ENCODE data around the gene DIP2B. TPM values are rescaled to one million over a fixed set of nuclear protein-coding genes. Genes with fewer than 3 reads are reported as not detected.

The DIP2B gene
- total RNA-seq, 2 experiments from 2014 or later: 17.0 to 24.1 TPM

DNA sequence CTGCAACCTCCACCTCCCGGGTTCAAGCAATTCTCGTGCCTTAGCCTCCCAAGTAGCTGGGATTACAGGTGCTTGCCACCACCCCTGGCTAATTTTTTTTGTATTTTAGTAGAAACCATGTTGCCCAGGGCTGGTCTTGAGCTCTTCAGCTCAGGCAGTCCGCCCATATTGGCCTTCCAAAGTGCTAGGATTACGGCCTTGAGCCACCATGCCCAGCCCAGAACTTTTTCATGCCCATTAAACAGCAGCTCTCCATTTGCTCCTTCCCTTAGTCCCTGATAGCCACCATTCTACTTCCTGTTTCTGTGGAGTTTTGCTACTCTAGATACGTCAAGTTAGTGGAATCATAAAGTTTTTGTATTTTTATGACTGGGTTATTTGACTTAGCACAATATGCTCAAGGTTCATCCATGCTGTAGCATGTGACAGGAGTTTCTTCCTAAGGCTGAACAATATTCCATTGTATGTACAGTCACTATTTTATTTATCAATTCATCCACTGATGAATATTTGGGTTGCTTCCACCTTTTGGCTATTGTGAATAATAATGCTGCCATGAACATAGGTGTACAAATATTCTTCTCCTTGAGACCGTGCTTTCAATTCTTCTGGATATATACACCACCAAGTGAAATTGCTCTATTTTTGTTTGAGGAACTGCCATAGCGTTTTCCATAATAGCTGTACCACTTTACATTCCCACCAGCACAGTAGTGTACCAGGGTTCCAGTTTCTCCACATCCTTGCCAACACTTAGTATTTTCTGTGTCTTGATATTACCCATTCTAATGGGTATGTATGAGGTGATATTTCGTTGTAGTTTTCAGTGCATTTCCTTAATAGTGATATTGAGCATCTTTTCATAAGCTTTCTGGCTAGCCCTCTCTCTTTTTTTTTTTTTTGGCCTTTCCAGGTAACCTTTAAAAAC, 274.1 kb downstream of the DIP2B start:
- H3K36me3 ChIP-seq (ENCODE audit: insufficient read depth, low read length): peaks cover 46% of the 10 kb centered on the region
- no peak overlapping the region for H3K27ac ChIP-seq (ENCODE audit: low read depth, low read length, poor library complexity, severe bottlenecking)
- no peak for DNase-seq (ENCODE audit: low spot score)
- no peak overlapping the region for H3K4me3 ChIP-seq (ENCODE audit: low read depth, low read length, poor library complexity, severe bottlenecking)
- BruUV-seq (replicated peaks): no TSS peak
- no peak overlapping the region for H2AFZ ChIP-seq (ENCODE audit: low read length)
- POLR2A ChIA-PET: interaction anchor here (0.6 to 1.2 kb wide), 2 partner anchors 14 to 74 kb away, joined by 3 to 5 read pairs; no protein-coding TSS in a partner anchor
- CTCF ChIA-PET (ENCODE audit: unreplicated experiment): no interaction called here
- peaks cover 56% of the 10 kb centered on the region for H3K79me2 ChIP-seq (ENCODE audit: insufficient read depth, low read depth, low read length)
- no peaks in the 10 kb centered on the region for H3K4me1 ChIP-seq (ENCODE audit: insufficient read depth, low read length, poor library complexity, severe bottlenecking)
- H3K4me2 ChIP-seq (ENCODE audit: low read length): no peak overlapping the region
- intact Hi-C loops (cut with micrococcal nuclease; ENCODE audit: unreplicated experiment): no loop called here
- H3K9me3 ChIP-seq (ENCODE audit: low read length): peaks cover 5% of the 10 kb centered on the region; the same call in 1 of the 2 replicates
- TF ChIP-seq EZH2phosphoT487 (IDR thresholded peaks at IDR 0.05; ENCODE audit: borderline replicate concordance, low read depth, low read length): no peak
- TF ChIP-seq, protein P1, sequence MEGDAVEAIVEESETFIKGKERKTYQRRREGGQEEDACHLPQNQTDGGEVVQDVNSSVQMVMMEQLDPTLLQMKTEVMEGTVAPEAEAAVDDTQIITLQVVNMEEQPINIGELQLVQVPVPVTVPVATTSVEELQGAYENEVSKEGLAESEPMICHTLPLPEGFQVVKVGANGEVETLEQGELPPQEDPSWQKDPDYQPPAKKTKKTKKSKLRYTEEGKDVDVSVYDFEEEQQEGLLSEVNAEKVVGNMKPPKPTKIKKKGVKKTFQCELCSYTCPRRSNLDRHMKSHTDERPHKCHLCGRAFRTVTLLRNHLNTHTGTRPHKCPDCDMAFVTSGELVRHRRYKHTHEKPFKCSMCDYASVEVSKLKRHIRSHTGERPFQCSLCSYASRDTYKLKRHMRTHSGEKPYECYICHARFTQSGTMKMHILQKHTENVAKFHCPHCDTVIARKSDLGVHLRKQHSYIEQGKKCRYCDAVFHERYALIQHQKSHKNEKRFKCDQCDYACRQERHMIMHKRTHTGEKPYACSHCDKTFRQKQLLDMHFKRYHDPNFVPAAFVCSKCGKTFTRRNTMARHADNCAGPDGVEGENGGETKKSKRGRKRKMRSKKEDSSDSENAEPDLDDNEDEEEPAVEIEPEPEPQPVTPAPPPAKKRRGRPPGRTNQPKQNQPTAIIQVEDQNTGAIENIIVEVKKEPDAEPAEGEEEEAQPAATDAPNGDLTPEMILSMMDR (conservative IDR thresholded peaks at IDR 0.05; ENCODE audit: low read length): no peak
- H3K9me2 ChIP-seq (ENCODE audit: insufficient read depth, low read length): no peaks in the 10 kb centered on the region
- no peaks in the 10 kb centered on the region for H4K20me1 ChIP-seq (ENCODE audit: insufficient read depth, low read length)

DNA sequence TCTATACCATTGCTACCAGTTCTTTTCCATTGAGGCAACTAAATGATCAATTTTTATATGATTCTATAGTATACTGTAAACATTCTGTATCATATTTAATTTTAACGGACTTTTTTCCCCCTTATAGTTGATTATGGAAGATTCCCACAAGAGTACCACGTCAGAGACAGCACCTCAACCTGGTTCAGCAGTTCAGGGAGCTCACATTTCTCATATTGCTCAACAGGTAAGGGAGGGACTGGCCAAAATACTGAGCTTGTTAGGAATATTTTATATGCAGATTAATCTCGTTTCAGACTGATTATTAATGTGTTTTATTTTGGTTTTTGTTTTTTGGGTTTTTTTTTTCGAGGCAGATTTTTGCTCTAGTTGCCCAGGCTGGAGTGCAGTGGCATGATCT, 275.2 kb downstream of the DIP2B start:
- no peak for DNase-seq (ENCODE audit: low spot score)
- H4K20me1 ChIP-seq (ENCODE audit: insufficient read depth, low read length): no peaks in the 10 kb centered on the region
- H3K9me3 ChIP-seq (ENCODE audit: low read length): peaks cover 5% of the 10 kb centered on the region; the same call in 1 of the 2 replicates
- no peak overlapping the region for H2AFZ ChIP-seq (ENCODE audit: low read length)
- ChIA-PET POLR2A (interaction anchor here (0.7 to 1.2 kb wide), 3 partner anchors 15 to 257 kb away, joined by 3 to 5 read pairs (median 3); no protein-coding TSS in a partner anchor), CTCF (ENCODE audit: unreplicated experiment) (no interaction called here)
- no peaks in the 10 kb centered on the region for H3K4me1 ChIP-seq (ENCODE audit: insufficient read depth, low read length, poor library complexity, severe bottlenecking)
- no peaks in the 10 kb centered on the region for H3K9me2 ChIP-seq (ENCODE audit: insufficient read depth, low read length)
- intact Hi-C loops (cut with micrococcal nuclease; ENCODE audit: unreplicated experiment): no loop called here
- peaks cover 52% of the 10 kb centered on the region; the same call in 1 of the 2 replicates for H3K79me2 ChIP-seq (ENCODE audit: insufficient read depth, low read depth, low read length)
- TF ChIP-seq EZH2phosphoT487 (IDR thresholded peaks at IDR 0.05; ENCODE audit: borderline replicate concordance, low read depth, low read length): no peak
- TF ChIP-seq, protein P1 (conservative IDR thresholded peaks at IDR 0.05; ENCODE audit: low read length): no peak
- BruUV-seq (replicated peaks): no TSS peak
- H3K4me2 ChIP-seq (ENCODE audit: low read length): no peak overlapping the region
- no peak overlapping the region for H3K27ac ChIP-seq (ENCODE audit: low read depth, low read length, poor library complexity, severe bottlenecking)
- peaks cover 54% of the 10 kb centered on the region for H3K36me3 ChIP-seq (ENCODE audit: insufficient read depth, low read length)
- no peak overlapping the region for H3K4me3 ChIP-seq (ENCODE audit: low read depth, low read length, poor library complexity, severe bottlenecking)

DNA sequence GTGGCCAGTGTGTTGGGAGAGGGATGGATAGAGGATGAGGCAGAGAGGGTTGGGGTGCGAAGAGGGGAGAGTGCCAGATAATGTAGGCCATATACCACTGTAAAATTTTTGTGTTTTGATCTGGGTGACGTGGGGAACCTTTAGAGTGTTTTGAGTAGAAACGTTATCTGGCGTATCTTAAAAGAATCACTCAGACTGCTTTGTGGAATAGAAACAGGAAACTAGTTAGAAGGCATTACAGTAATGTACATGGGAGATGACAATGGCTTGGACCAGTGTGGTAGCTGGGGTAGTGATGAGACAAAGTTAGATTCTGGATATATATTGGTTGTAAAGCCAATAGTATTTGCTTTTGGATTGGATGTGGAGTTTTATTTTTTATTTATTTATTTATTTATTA, 279.7 kb downstream of the DIP2B start:
- Histone ChIP-seq H3K4me3 (ENCODE audit: low read depth, low read length, poor library complexity, severe bottlenecking) (no peak overlapping the region), H3K36me3 (ENCODE audit: insufficient read depth, low read length) (peaks cover 82% of the 10 kb centered on the region), H3K9me3 (ENCODE audit: low read length) (0 out of 2 replicates have a peak, but pooled peaks cover 13% of the 10 kb centered on the region), H3K79me2 (ENCODE audit: insufficient read depth, low read depth, low read length) (peaks cover 16% of the 10 kb centered on the region; the same call in 1 of the 2 replicates), H4K20me1 (ENCODE audit: insufficient read depth, low read length) (no peaks in the 10 kb centered on the region), H3K27ac (ENCODE audit: low read depth, low read length, poor library complexity, severe bottlenecking) (no peak overlapping the region), H3K9me2 (ENCODE audit: insufficient read depth, low read length) (no peaks in the 10 kb centered on the region), H2AFZ (ENCODE audit: low read length) (no peak overlapping the region), H3K4me2 (ENCODE audit: low read length) (no peak overlapping the region), H3K4me1 (ENCODE audit: insufficient read depth, low read length, poor library complexity, severe bottlenecking) (no peaks in the 10 kb centered on the region)
- CTCF ChIA-PET (ENCODE audit: unreplicated experiment): no interaction called here
- no TSS peak for BruUV-seq (replicated peaks)
- POLR2A ChIA-PET: no interaction called here
- TF ChIP-seq EZH2phosphoT487 (IDR thresholded peaks at IDR 0.05; ENCODE audit: borderline replicate concordance, low read depth, low read length): no peak
- TF ChIP-seq, protein P1 (conservative IDR thresholded peaks at IDR 0.05; ENCODE audit: low read length): no peak
- no peak for DNase-seq (ENCODE audit: low spot score)
- intact Hi-C loops (cut with micrococcal nuclease; ENCODE audit: unreplicated experiment): no loop called here
